Panc1 (cell line): ENCODE measurements around the gene GREB1. TPM values are rescaled to one million over a fixed set of nuclear protein-coding genes. Genes with fewer than 3 reads are reported as not detected.

Experiments
- ATAC-seq: fragments of 200-7000 bp; cut with Tn5 transposase; 2 replicates; pipeline ENCODE4 v1.9.1; 2020; ENCODE audit warnings: mild to moderate bottlenecking, moderate library complexity
- BruUV-seq: library from RNA; stranded (reverse); fragments of 400-500 nt; replicated peaks from 2 replicates; lab custom pipeline; 2021; lab: Mats Ljungman, UMichigan
- CTCF ChIA-PET: fragments of 300-600 bp; sonication (Branson Sonifier 250); formaldehyde crosslinking; loops from one replicate; lab custom pipeline; 2022; ENCODE audit warnings: antibody characterized with exemption; lab: Charles Lee
- POLR2A ChIA-PET: fragments of 300-600 bp; sonication (Branson Sonifier 250); formaldehyde crosslinking; loops from one replicate; lab custom pipeline; 2022; ENCODE audit warnings: antibody characterized with exemption; lab: Charles Lee
- DNase-seq: peaks from one replicate; pipeline ENCODE4 v3.0.0-alpha.2; 2010; ENCODE audit warnings: low read depth, low spot score
- H3K27ac ChIP-seq: 2 replicates; pipeline ENCODE4 v1.5.1; 2011; ENCODE audit warnings: mild to moderate bottlenecking, low read length, inconsistent platforms
- H3K27me3 ChIP-seq: fragments of 200-500 bp; sonication (Bioruptor generic); 2 replicates; pipeline ENCODE4 v1.6.0; 2014; ENCODE audit warnings: low read length, inconsistent platforms; ENCODE audit not compliant: control insufficient read depth, insufficient read depth
- H3K36me3 ChIP-seq: fragments of 200-500 bp; sonication (Bioruptor generic); 2 replicates; pipeline ENCODE4 v1.5.1; 2014; ENCODE audit warnings: inconsistent platforms, mild to moderate bottlenecking, low read length, moderate library complexity; ENCODE audit not compliant: control insufficient read depth, insufficient read depth
- H3K4me1 ChIP-seq: 2 replicates; pipeline ENCODE4 v1.5.1; 2011; ENCODE audit warnings: inconsistent platforms, mild to moderate bottlenecking, low read length, moderate library complexity; ENCODE audit not compliant: control insufficient read depth, insufficient read depth
- H3K4me3 ChIP-seq, 2 experiments: 2 replicates each; pipeline ENCODE4 v1.5.1; 2011 to 2012; ENCODE audit warnings: low read depth in 2 of 2, low read length in 2 of 2, mild to moderate bottlenecking in 2 of 2, inconsistent platforms in 1 of 2, moderate library complexity in 1 of 2
- H3K9me3 ChIP-seq: fragments of 200-500 bp; sonication (Bioruptor generic); 2 replicates; pipeline ENCODE4 v1.5.1; 2014; ENCODE audit warnings: low read depth, mild to moderate bottlenecking, inconsistent platforms, low read length, moderate library complexity; ENCODE audit not compliant: control insufficient read depth, insufficient read depth
- CTCF ChIP-seq: fragments of 450-650 bp; IDR thresholded peaks from 2 replicates; pipeline ENCODE4 v1.5.1; 2017; ENCODE audit warnings: mild to moderate bottlenecking
- POLR2AphosphoS5 ChIP-seq: IDR thresholded peaks from 2 replicates; pipeline ENCODE4 v1.6.1; 2012; ENCODE audit warnings: mild to moderate bottlenecking, low read depth, low read length, moderate library complexity
- REST ChIP-seq, 2 experiments: IDR thresholded peaks; 2 replicates each; pipeline ENCODE4 v1.6.1; 2011 to 2012; ENCODE audit warnings: low read depth in 2 of 2, control low read depth in 1 of 2, low read length in 1 of 2, mild to moderate bottlenecking in 1 of 2, moderate library complexity in 1 of 2; ENCODE audit not compliant: insufficient read depth in 1 of 2
- SIN3A ChIP-seq: IDR thresholded peaks from 2 replicates; pipeline ENCODE4 v1.6.1; 2012; ENCODE audit warnings: low read depth, mild to moderate bottlenecking, low read length, moderate library complexity, borderline replicate concordance; ENCODE audit not compliant: insufficient read depth
- TCF7L2 ChIP-seq: IDR thresholded peaks from 2 replicates; pipeline ENCODE4 v1.6.1; 2011; ENCODE audit warnings: mild to moderate bottlenecking, low read depth, low read length, inconsistent platforms
- in situ Hi-C: cut with HindIII; loops from 2 replicates; pipeline ENCODE4 v1.10.0; 2016; ENCODE audit warnings: low sequenced_read_pairs, low pct_unique_long_range_greater_than_20kb
- intact Hi-C: fragments of 100-400 bp; cut with micrococcal nuclease; formaldehyde crosslinking; loops from one replicate; pipeline ENCODE4 v1.10.0; 2022; ENCODE audit not compliant: unreplicated experiment
- total RNA-seq: library from RNA; stranded (reverse); gene quantifications from one replicate; pipeline ENCODE4 v1.2.1, GENCODE V29; 2021; ENCODE audit not compliant: unreplicated experiment

GREB1 gene
- total RNA-seq, 1 experiment from 2014 or later: 0.90 TPM

GRCh38 chr2:11667194-11667593 lies 133.3 kb downstream of the GREB1 start:
- TF ChIP-seq SIN3A (no peak), TCF7L2 (no peak), REST (IDR thresholded peaks at IDR 0.05; ENCODE audit: insufficient read depth in 1 of 2, low read depth in 2 of 2, low read length in 1 of 2) (no peak), POLR2AphosphoS5 (no peak), CTCF (no peak)
- in situ Hi-C loops (no loop called here), intact Hi-C loops (no loop called here)
- BruUV-seq: no TSS peak
- ATAC-seq (no peak), DNase-seq (no peak)
- ChIA-PET POLR2A (no interaction called here), CTCF (interaction anchor here (0.6 to 1.0 kb wide), 2 partner anchors 22 to 79 kb away, joined by 3 to 7 read pairs; partner anchors contain the start of gene LPIN1)
- no peak overlapping the region for H3K27ac ChIP-seq
- no peaks in the 10 kb centered on the region for H3K4me1 ChIP-seq
- peaks cover 3% of the 10 kb centered on the region; the same call in 1 of the 2 replicates for H3K27me3 ChIP-seq
- H3K36me3 ChIP-seq: no peaks in the 10 kb centered on the region
- no peak overlapping the region for H3K4me3 ChIP-seq
- H3K9me3 ChIP-seq: no peaks in the 10 kb centered on the region

- Histone ChIP-seq H3K4me3 (no peak overlapping the region), H3K36me3 (no peaks in the 10 kb centered on the region), H3K9me3 (no peaks in the 10 kb centered on the region), H3K27ac (no peak overlapping the region), H3K4me1 (no peaks in the 10 kb centered on the region), H3K27me3 (peaks cover 5% of the 10 kb centered on the region; the same call in 1 of the 2 replicates)
- in situ Hi-C loops (no loop called here), intact Hi-C loops (no loop called here)
- no TSS peak for BruUV-seq
- POLR2A ChIA-PET: no interaction called here
- ATAC-seq: no peak
- CTCF ChIA-PET: no interaction called here
- DNase-seq: no peak
- TF ChIP-seq CTCF (no peak), SIN3A (no peak), TCF7L2 (no peak), REST (IDR thresholded peaks at IDR 0.05; ENCODE audit: insufficient read depth in 1 of 2, low read depth in 2 of 2, low read length in 1 of 2) (no peak), POLR2AphosphoS5 (no peak)
Measured at GRCh38 chr2:11667866-11668637, 134.2 kb downstream of the GREB1 start.
